Lower lobe of right lung (tissue), 2 donors: ENCODE measurements around the gene CDH15. TPM values are rescaled to one million over a fixed set of nuclear protein-coding genes. Genes with fewer than 3 reads are reported as not detected.

ENCODE experiments used
- ATAC-seq, 2 donors: fragments of 200-7000 bp; cut with Tn5 transposase; one replicate each; pipeline ENCODE4 v1.9.1; 2020 to 2022; ENCODE audit warnings: mild to moderate bottlenecking in 2 of 2, moderate library complexity in 2 of 2
- DNase-seq: peaks from one replicate; pipeline ENCODE4 v3.0.0-alpha.2; 2020
- H3K27ac ChIP-seq: fragments of 200-600 bp; one replicate; pipeline ENCODE4 v1.8.0; 2022
- H3K27me3 ChIP-seq: fragments of 200-600 bp; one replicate; pipeline ENCODE4 v1.8.0; 2022; ENCODE audit warnings: low read depth
- H3K36me3 ChIP-seq: fragments of 200-600 bp; one replicate; pipeline ENCODE4 v1.8.0; 2022; ENCODE audit warnings: mild to moderate bottlenecking
- H3K4me1 ChIP-seq: fragments of 200-600 bp; one replicate; pipeline ENCODE4 v1.8.0; 2022
- H3K4me3 ChIP-seq: fragments of 200-600 bp; one replicate; pipeline ENCODE4 v1.8.0; 2022; ENCODE audit warnings: mild to moderate bottlenecking
- H3K9me3 ChIP-seq: fragments of 200-600 bp; one replicate; pipeline ENCODE4 v1.8.0; 2022
- intact Hi-C: fragments of 100-400 bp; cut with DNase I; formaldehyde crosslinking; loops from one replicate; pipeline ENCODE4 v1.11.0; 2022
- total RNA-seq: library from RNA; stranded (reverse); fragmentation: NEBNext Ultra II Directional; extraction: Animal tissue kit (Norgen Biotek cat#: 25700); gene quantifications from one replicate; pipeline ENCODE4 v1.2.1, GENCODE V29; 2021
- TF ChIP-seq, protein P1 (sequence below): fragments of 200-600 bp; IDR thresholded peaks from one replicate; pipeline ENCODE4 v1.8.0; 2022; ENCODE audit warnings: antibody characterized with exemption, mild to moderate bottlenecking
- donor health status: DM: no; HTN: yes; CAD: no; lungs with severe emphysema.

The CDH15 gene
- total RNA-seq, 1 donor from 2014 or later, result 0.50 TPM

GRCh38 chr16:89142474-89143195 is 28.9 kb upstream of the CDH15 start:
- Histone ChIP-seq H3K4me1 (no peaks in the 10 kb centered on the region), H3K36me3 (peaks cover 68% of the 10 kb centered on the region), H3K4me3 (no peak overlapping the region), H3K27ac (no peak overlapping the region), H3K27me3 (no peaks in the 10 kb centered on the region), H3K9me3 (no peaks in the 10 kb centered on the region)
- intact Hi-C loops, result no loop called here
- no peak for ATAC-seq
- TF ChIP-seq, protein P1, sequence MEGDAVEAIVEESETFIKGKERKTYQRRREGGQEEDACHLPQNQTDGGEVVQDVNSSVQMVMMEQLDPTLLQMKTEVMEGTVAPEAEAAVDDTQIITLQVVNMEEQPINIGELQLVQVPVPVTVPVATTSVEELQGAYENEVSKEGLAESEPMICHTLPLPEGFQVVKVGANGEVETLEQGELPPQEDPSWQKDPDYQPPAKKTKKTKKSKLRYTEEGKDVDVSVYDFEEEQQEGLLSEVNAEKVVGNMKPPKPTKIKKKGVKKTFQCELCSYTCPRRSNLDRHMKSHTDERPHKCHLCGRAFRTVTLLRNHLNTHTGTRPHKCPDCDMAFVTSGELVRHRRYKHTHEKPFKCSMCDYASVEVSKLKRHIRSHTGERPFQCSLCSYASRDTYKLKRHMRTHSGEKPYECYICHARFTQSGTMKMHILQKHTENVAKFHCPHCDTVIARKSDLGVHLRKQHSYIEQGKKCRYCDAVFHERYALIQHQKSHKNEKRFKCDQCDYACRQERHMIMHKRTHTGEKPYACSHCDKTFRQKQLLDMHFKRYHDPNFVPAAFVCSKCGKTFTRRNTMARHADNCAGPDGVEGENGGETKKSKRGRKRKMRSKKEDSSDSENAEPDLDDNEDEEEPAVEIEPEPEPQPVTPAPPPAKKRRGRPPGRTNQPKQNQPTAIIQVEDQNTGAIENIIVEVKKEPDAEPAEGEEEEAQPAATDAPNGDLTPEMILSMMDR, result no peak
- no peak for DNase-seq

GRCh38 chr16:89143201-89143741 is 28.3 kb upstream of the CDH15 start:
- Histone ChIP-seq H3K27ac (no peak overlapping the region), H3K4me3 (no peak overlapping the region), H3K4me1 (no peaks in the 10 kb centered on the region), H3K36me3 (peaks cover 68% of the 10 kb centered on the region), H3K9me3 (no peaks in the 10 kb centered on the region), H3K27me3 (no peaks in the 10 kb centered on the region)
- no peak for ATAC-seq
- intact Hi-C loops, result no loop called here
- TF ChIP-seq, protein P1, result no peak
- peak; percentile 22 for DNase-seq

DNA sequence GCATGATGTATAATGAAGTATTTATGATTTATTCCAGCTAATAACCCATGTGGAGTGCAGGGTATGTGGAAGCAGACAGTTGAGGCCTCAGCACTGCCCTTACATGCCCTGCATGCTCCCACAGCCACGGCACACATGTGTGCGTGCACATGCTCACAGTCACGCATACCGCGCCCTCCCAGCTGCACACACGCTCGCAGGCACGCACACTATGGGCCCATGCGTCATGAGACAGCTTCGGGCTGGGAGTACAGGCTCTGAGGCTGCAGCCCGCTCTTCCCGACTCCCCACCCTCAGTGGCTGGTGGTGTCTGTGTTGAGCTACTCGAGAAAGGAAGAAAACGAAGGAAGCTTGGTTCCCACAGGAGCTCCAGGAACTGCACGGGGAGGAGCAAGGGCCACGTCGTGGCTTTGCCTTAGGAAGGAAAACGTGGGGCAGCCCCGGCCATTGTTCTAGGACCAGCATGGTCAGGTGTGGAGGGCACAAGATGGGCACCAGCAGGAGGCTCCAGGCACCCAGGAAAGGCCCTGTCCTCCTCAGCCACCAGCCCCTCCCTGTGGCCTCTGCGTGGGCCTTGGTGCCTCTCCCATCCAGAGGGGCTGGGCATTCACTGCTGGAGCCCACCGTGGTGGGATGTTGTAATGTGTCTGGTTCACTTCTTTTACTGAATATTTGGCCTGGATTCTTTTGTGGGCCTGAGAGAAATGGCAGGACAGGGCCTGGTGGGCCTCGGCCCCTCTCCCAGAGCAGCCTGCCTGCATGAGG is 27.5 kb upstream of the CDH15 start:
- Histone ChIP-seq H3K4me1 (no peaks in the 10 kb centered on the region), H3K36me3 (peaks cover 72% of the 10 kb centered on the region), H3K9me3 (no peaks in the 10 kb centered on the region), H3K27ac (no peak overlapping the region), H3K4me3 (no peak overlapping the region), H3K27me3 (no peaks in the 10 kb centered on the region)
- TF ChIP-seq, protein P1, result no peak
- intact Hi-C loops, result no loop called here
- ATAC-seq (no peak), DNase-seq (peak; percentile 38)

DNA sequence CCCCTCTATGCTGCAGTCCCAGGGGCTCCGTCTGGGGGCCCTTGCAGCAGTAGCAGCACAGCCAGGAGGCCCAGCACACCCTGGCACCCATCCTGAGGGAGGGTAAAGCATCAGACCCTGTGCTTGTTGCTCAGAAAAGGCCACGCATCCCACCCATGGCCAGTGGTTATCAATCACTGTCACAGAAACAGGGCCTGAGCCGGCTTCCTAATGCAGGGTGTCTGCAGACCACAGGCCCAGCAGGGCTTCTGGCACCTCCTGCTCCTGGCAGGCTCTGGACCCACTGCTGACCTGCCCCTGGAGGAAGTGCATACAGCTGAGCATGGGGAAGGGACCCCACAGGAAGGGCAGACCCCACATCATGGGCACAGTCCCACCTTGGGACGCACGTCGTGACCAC is 26.9 kb upstream of the CDH15 start:
- Histone ChIP-seq H3K36me3 (peaks cover 69% of the 10 kb centered on the region), H3K27ac (no peak overlapping the region), H3K4me3 (no peak overlapping the region), H3K27me3 (no peaks in the 10 kb centered on the region), H3K4me1 (no peaks in the 10 kb centered on the region), H3K9me3 (no peaks in the 10 kb centered on the region)
- DNase-seq (peak; percentile 21), ATAC-seq (no peak)
- intact Hi-C loops, result no loop called here
- TF ChIP-seq, protein P1, result no peak

- peak; percentile 35 for DNase-seq
Measured at GRCh38 chr16:89145406-89146161, 26.0 kb upstream of the CDH15 start.

More at GRCh38 chr16:89145406-89146161, 26.0 kb upstream of the CDH15 start:
- no peaks in the 10 kb centered on the region for H3K9me3 ChIP-seq
- H3K36me3 ChIP-seq, result peaks cover 69% of the 10 kb centered on the region
- H3K4me1 ChIP-seq, result no peaks in the 10 kb centered on the region
- no peak for ATAC-seq
- TF ChIP-seq, protein P1, result no peak
- no peak overlapping the region for H3K27ac ChIP-seq
- intact Hi-C loops, result no loop called here
- H3K27me3 ChIP-seq, result no peaks in the 10 kb centered on the region
- H3K4me3 ChIP-seq, result no peak overlapping the region
